GM12878 (cell line): ENCODE results near the gene KIRREL1.

Experiments used
- BCL11A ChIP-seq: IDR thresholded peaks from 2 replicates; pipeline ENCODE4 v1.6.1; 2011; ENCODE audit warnings: low read depth, low read length
- CTCF ChIP-seq, 3 experiments: IDR thresholded peaks in 2 of 3; conservative IDR thresholded peaks in 1 of 3; 2 replicates each; pipeline ENCODE4 v1.5.1; 2011; ENCODE audit warnings: low read depth in 3 of 3, low read length in 3 of 3, mild to moderate bottlenecking in 3 of 3, control low read depth in 2 of 3, moderate library complexity in 2 of 3, inconsistent platforms in 1 of 3, mixed read lengths in 1 of 3; ENCODE audit not compliant: control insufficient read depth in 2 of 3, insufficient read depth in 1 of 3; ENCODE audit errors: extremely low read depth in 1 of 3
- EZH2 ChIP-seq: IDR thresholded peaks from 2 replicates; pipeline ENCODE4 v1.6.1; 2012; ENCODE audit warnings: low read depth, mild to moderate bottlenecking, control low read depth, inconsistent platforms, low read length, borderline replicate concordance; ENCODE audit not compliant: control insufficient read depth
- GABPA ChIP-seq: IDR thresholded peaks from 2 replicates; pipeline ENCODE4 v1.6.1; 2014; ENCODE audit warnings: antibody characterized with exemption, low read depth, mild to moderate bottlenecking, inconsistent platforms
- POLR2A ChIP-seq: IDR thresholded peaks from 2 replicates; pipeline ENCODE4 v1.6.1; 2011; ENCODE audit warnings: low read depth, mild to moderate bottlenecking, low read length
- RAD51 ChIP-seq: fragments of 450-650 bp; IDR thresholded peaks from 2 replicates; pipeline ENCODE4 v1.6.1; 2016; ENCODE audit warnings: moderate library complexity, mild to moderate bottlenecking, inconsistent platforms

DNA sequence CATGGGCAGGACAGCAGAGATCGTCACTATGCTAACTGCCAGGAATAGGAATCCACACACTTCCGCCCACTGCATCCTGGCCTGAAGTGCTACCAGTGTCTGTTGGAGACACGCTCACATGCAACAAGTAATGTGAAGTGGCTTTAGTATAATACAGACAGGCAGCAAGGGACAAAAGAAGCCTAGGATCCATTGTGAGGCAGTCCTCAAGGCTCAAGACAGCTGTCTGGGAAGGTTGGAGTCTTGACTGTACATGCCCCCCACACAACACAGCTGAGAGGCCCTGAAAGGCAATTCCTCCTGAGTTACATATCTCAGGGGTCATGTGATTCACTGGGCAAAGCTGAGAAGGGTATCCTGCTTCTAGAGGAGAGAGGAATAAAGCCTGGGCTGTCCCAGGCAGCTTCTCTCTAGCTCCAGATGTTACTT is 147.3 kb downstream of the KIRREL1 start:
- TF ChIP-seq CTCF (IDR thresholded peaks at IDR 0.05 in 2 of 3, conservative IDR thresholded peaks at IDR 0.05 in 1 of 3; ENCODE audit: control insufficient read depth in 2 of 3, extremely low read depth in 1 of 3, insufficient read depth in 1 of 3, low read depth in 3 of 3, low read length in 3 of 3) = no peak
- no peak for TF ChIP-seq EZH2
- no peak for TF ChIP-seq BCL11A
- no peak for TF ChIP-seq GABPA
- TF ChIP-seq POLR2A = no peak
- no peak for TF ChIP-seq RAD51
